OCI-LY1 (cell line): Measurements from ENCODE around the gene KATNAL2.

ENCODE experiments used
- EZH2 ChIP-seq: fragments of 200-600 bp; sonication (generic), shearing (Covaris generic); IDR thresholded peaks from 2 replicates; pipeline ENCODE4 v1.8.0; 2017; ENCODE audit warnings: borderline replicate concordance, mixed run types, mild to moderate bottlenecking, antibody characterized with exemption, low read length, moderate library complexity, mixed read lengths
- TF ChIP-seq, protein P1 (sequence below): fragments of 200-600 bp; sonication (generic), shearing (Covaris generic); IDR thresholded peaks from 2 replicates; pipeline ENCODE4 v1.5.1; 2017; ENCODE audit warnings: mild to moderate bottlenecking, antibody characterized with exemption, low read length, moderate library complexity, mixed read lengths

DNA sequence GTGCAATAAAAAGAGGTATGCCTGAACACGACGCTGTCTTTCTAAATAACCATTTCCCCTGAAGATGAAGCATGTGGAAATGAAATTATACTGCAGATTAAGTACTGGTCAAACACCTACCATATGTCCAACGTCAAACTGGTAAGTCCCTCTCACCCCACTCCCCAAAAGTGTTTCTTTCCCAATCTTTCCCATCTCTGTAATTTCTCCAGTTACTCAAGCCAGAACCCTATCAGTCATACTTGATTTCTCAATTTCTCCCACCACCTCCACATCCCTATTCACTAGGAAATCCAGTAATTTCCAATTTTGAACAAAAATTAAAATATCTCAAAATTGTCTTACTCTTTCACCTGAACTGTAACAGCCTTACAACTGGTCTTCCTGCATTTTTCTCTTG lies 203.7 kb downstream of the KATNAL2 start:
- TF ChIP-seq EZH2, result no peak
- TF ChIP-seq, protein P1, sequence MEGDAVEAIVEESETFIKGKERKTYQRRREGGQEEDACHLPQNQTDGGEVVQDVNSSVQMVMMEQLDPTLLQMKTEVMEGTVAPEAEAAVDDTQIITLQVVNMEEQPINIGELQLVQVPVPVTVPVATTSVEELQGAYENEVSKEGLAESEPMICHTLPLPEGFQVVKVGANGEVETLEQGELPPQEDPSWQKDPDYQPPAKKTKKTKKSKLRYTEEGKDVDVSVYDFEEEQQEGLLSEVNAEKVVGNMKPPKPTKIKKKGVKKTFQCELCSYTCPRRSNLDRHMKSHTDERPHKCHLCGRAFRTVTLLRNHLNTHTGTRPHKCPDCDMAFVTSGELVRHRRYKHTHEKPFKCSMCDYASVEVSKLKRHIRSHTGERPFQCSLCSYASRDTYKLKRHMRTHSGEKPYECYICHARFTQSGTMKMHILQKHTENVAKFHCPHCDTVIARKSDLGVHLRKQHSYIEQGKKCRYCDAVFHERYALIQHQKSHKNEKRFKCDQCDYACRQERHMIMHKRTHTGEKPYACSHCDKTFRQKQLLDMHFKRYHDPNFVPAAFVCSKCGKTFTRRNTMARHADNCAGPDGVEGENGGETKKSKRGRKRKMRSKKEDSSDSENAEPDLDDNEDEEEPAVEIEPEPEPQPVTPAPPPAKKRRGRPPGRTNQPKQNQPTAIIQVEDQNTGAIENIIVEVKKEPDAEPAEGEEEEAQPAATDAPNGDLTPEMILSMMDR, result no peak
